Testis (tissue), 3 donors: ENCODE measurements around the gene MMAB. TPM values are rescaled to one million over a fixed set of nuclear protein-coding genes. Genes with fewer than 3 reads are reported as not detected.

ENCODE experiments used
- DNase-seq: peaks from one replicate; pipeline ENCODE4 v3.0.0-alpha.2; 2019
- H3K27ac ChIP-seq, 2 donors: fragments of 200-600 bp; sonication (generic); one replicate each; pipeline ENCODE4 v1.5.1; 2019
- H3K27me3 ChIP-seq: fragments of 200-600 bp; sonication (generic); one replicate; pipeline ENCODE4 v1.5.1; 2019
- H3K36me3 ChIP-seq: fragments of 200-600 bp; sonication (generic); one replicate; pipeline ENCODE4 v1.5.1; 2017; ENCODE audit warnings: low read depth; ENCODE audit errors: missing control alignments
- H3K4me1 ChIP-seq: fragments of 200-600 bp; sonication (generic); one replicate; pipeline ENCODE4 v1.5.1; 2019
- H3K4me3 ChIP-seq, 2 donors: fragments of 200-600 bp; sonication (generic); one replicate each; pipeline ENCODE4 v1.5.1; 2017 to 2019
- H3K9me3 ChIP-seq: fragments of 200-600 bp; sonication (generic); one replicate; pipeline ENCODE4 v1.5.1; 2017
- POLR2A ChIP-seq: fragments of 450-650 bp; IDR thresholded peaks from one replicate; pipeline ENCODE4 v1.6.1; 2017; ENCODE audit warnings: antibody characterized with exemption, mild to moderate bottlenecking, moderate library complexity
- WGBS, 2 donors: methylation state at CpG; one replicate each; pipeline ENCODE4 v1.1.5; 2018; 5-methylcytosine and 5-hydroxymethylcytosine counted together
- intact Hi-C: fragments of 100-400 bp; cut with DNase I; formaldehyde crosslinking; loops from one replicate; pipeline ENCODE4 v1.15.1; 2023; ENCODE audit warnings: low total_unique reads
- polyA plus RNA-seq: library from polyadenylated mRNA; stranded (reverse); fragments of 350-450 nt; fragmentation: Illumina TruSeq; extraction: RNeasy Lipid Tissue Mini Kit (QIAGEN cat#74804); gene quantifications from one replicate; pipeline ENCODE4 v1.2.3, GENCODE V29; 2014; ENCODE audit warnings: low read depth, low replicate concordance; ENCODE audit not compliant: insufficient read depth
- total RNA-seq, 2 donors: library from RNA; depleted of rRNA; stranded (reverse); fragments of >200 nt; gene quantifications; one replicate each; pipeline ENCODE4 v1.2.3, GENCODE V29; 2016
- TF ChIP-seq, protein P1 (sequence below), 3 experiments: fragments of 450-650 bp in 2 of 3; fragments of 200-600 bp in 1 of 3; sonication (generic) in 1 of 3; IDR thresholded peaks; one replicate each; pipeline ENCODE4 v1.5.1; 2016 to 2019; ENCODE audit warnings: antibody characterized with exemption in 3 of 3, mild to moderate bottlenecking in 2 of 3, moderate library complexity in 1 of 3

MMAB gene
- total and polyA plus RNA-seq, 3 donors from 2014 or later, result 23.6 to 45.2 (median 26.4) TPM

- DNase-seq, result no peak
- Histone ChIP-seq H3K36me3 (no peaks in the 10 kb centered on the region), H3K4me3 (no peak overlapping the region), H3K27ac (no peak overlapping the region), H3K4me1 (no peaks in the 10 kb centered on the region), H3K9me3 (no peaks in the 10 kb centered on the region), H3K27me3 (no peaks in the 10 kb centered on the region)
- TF ChIP-seq, protein P1, sequence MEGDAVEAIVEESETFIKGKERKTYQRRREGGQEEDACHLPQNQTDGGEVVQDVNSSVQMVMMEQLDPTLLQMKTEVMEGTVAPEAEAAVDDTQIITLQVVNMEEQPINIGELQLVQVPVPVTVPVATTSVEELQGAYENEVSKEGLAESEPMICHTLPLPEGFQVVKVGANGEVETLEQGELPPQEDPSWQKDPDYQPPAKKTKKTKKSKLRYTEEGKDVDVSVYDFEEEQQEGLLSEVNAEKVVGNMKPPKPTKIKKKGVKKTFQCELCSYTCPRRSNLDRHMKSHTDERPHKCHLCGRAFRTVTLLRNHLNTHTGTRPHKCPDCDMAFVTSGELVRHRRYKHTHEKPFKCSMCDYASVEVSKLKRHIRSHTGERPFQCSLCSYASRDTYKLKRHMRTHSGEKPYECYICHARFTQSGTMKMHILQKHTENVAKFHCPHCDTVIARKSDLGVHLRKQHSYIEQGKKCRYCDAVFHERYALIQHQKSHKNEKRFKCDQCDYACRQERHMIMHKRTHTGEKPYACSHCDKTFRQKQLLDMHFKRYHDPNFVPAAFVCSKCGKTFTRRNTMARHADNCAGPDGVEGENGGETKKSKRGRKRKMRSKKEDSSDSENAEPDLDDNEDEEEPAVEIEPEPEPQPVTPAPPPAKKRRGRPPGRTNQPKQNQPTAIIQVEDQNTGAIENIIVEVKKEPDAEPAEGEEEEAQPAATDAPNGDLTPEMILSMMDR (IDR thresholded peaks at IDR 0.05), result no peak
- no peak for TF ChIP-seq POLR2A
- intact Hi-C loops, result no loop called here
- 94 to 95% methylated on average over 5 of the region's 5 CpGs for WGBS, 2 donors
These were observed 44.8 kb upstream of the MMAB start for GRCh38 chr12:109618082-109618481.

GRCh38 chr12:109617491-109617890 is 44.2 kb upstream of the MMAB start:
- DNase-seq, result no peak
- Histone ChIP-seq H3K36me3 (no peaks in the 10 kb centered on the region), H3K27me3 (no peaks in the 10 kb centered on the region), H3K9me3 (no peaks in the 10 kb centered on the region), H3K27ac (no peak overlapping the region), H3K4me3 (no peak overlapping the region), H3K4me1 (no peaks in the 10 kb centered on the region)
- 77 to 83% methylated on average over 3 to 10 of the region's 10 CpGs for WGBS, 2 donors
- intact Hi-C loops, result no loop called here
- TF ChIP-seq, protein P1 (IDR thresholded peaks at IDR 0.05), result no peak
- TF ChIP-seq POLR2A, result no peak

DNA sequence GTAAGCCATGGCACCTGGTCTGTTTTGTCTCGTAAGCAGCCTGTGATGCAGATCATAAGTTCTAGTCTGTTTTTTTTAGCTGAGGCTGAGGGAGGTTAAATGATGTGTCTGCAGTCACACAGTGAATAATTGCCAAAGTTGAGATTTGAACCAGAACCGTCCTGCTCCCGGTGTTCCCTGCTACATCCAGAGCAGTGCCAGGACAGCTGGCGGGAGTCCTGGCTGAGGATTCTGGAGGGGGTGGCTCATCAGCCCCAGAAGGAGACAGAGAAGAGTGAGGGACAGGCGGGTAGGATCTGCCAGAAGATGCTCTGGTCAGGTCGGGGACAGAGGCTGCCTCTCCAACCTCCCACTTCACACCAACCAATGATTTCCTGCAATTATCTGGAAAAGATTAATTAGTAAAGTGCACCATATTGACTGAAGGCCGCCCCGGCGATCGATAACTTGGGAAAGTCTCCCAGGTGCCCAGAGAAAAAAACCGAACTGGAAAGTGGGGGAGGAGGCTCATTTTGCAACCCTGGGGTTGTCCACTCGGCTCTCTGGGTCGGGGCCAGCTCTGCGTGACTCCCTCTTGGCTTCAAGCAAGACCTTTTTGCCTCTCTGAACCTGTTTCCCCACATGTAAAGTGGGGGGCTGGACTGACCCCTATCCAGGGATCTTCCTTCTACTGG is 42.4 kb upstream of the MMAB start:
- WGBS, 2 donors, result 49 to 51% methylated on average over 14 of the region's 14 CpGs

DNA sequence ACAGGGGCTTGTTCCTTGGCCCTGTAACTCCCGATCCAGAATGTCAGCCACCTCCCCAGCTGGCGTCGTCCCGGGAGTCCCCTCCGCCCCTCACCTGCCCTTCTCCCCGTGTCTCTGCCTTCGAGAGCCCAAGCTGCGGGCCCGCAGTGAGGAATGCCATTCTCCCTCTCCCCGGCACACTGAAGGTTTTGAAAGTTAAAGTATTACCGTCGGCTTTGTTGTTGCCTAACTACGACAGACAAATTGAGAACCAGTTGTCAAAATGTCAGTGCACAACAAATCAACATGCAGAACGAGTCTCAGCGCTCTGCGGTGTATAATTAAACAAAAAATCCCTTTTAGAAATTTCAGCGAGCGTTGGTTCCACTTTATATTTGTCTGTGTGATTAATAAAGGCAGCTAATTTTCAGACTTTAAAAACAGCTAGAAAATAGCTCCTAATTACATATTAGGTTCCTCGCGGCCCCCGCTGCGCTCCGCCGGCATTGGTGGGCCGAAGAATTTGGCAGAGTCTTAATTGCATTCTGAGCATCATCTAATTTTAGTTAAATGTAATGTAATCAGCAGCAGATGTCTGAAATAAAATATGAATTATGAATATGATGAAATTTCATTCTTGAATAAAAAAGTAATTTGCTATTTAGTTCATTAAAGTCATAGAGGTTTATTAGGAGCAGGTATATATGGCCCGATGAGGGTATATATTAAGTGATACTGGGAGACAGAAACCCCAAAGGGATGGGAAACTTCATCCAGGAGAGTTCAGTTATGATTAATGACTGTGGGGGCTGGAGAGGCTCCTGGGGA is 40.5 kb upstream of the MMAB start:
- no peak for DNase-seq
- WGBS, 2 donors, result 69 to 75% methylated on average over 26 of the region's 26 CpGs
- Histone ChIP-seq H3K36me3 (no peaks in the 10 kb centered on the region), H3K4me1 (no peaks in the 10 kb centered on the region), H3K9me3 (no peaks in the 10 kb centered on the region), H3K27me3 (no peaks in the 10 kb centered on the region), H3K27ac (no peak overlapping the region), H3K4me3 (no peak overlapping the region)
- TF ChIP-seq, protein P1 (IDR thresholded peaks at IDR 0.05), result no peak
- TF ChIP-seq POLR2A, result no peak
- intact Hi-C loops, result no loop called here

More for the DNA sequence above, 42.4 kb upstream of the MMAB start:
- no peak for DNase-seq
- Histone ChIP-seq H3K36me3 (no peaks in the 10 kb centered on the region), H3K27ac (no peak overlapping the region), H3K4me1 (no peaks in the 10 kb centered on the region), H3K4me3 (no peak overlapping the region), H3K9me3 (no peaks in the 10 kb centered on the region), H3K27me3 (no peaks in the 10 kb centered on the region)
- TF ChIP-seq, protein P1 (IDR thresholded peaks at IDR 0.05), result no peak
- no peak for TF ChIP-seq POLR2A
- intact Hi-C loops, result no loop called here
